ENCODE measurements around the gene USP19. TPM values are rescaled to one million over a fixed set of nuclear protein-coding genes. Genes with fewer than 3 reads are reported as not detected.

The USP19 gene
- total RNA-seq, 2 donors from 2014 or later = 61.5 to 63.2 TPM

DNA sequence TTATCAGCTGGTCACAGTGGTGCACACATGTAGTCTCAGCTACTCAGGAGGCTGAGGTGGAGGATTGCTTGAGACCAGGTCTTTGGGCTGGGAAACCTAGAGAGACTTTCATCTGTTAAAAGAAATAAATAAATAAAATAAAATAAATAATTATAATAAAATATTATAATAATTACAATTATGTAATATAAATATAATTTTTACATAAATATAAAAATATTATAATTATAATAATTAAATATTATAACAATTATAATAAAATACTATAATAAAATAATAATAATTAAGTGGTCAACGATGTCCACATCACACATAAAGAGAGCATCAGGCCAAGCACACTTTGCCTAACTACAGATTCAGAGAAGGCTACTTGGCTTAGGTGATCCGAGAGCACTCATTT, 41.4 kb downstream of the USP19 start:
- H3K4me1 Mint-ChIP-seq = no peaks in the 10 kb centered on the region
- H3K9me3 ChIP-seq (ENCODE audit: control insufficient read depth, low read length) = no peaks in the 10 kb centered on the region

DNA sequence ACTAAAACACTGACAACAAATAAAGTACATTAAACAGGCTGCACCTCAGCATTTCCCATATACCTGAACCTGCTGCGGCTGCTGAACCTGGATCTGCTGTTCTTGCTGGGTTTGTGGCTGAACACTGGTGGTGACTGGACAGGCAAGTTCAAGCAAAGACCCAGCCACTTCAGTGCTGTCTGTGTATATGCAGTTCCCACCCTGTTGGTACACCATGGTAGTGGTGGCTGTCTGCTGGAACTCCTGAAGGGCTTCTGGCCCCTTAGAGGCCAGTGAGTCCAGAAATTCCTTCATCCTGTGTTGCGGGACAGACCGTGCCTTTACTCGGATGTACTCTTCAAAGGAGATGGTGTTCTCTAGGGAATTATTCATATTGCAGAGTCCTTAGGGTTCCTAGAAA, 44.0 kb downstream of the USP19 start:
- H3K9me3 Mint-ChIP-seq = no peaks in the 10 kb centered on the region
- H3K36me3 Mint-ChIP-seq (ENCODE audit: low read depth) = peaks cover 64% of the 10 kb centered on the region

More for the DNA sequence above, 41.4 kb downstream of the USP19 start:
- Mint-ChIP-seq H3K36me3 (ENCODE audit: low read depth) (peaks cover 41% of the 10 kb centered on the region), H3K27ac (no peak overlapping the region), H3K4me3 (no peak overlapping the region), H3K27me3 (ENCODE audit: insufficient read depth) (no peaks in the 10 kb centered on the region), H3K9me3 (no peaks in the 10 kb centered on the region)
- Histone ChIP-seq H3K4me1 (ENCODE audit: control insufficient read depth, insufficient read depth, low read length) (no peaks in the 10 kb centered on the region), H3K9ac (ENCODE audit: extremely low read depth, low read length, poor library complexity, severe bottlenecking) (no peak overlapping the region), H3K27me3 (ENCODE audit: control insufficient read depth, insufficient read depth, low read length, poor library complexity, severe bottlenecking) (no peaks in the 10 kb centered on the region), H3K36me3 (ENCODE audit: control insufficient read depth, insufficient read depth, low read length) (peaks cover 56% of the 10 kb centered on the region), H3K27ac (ENCODE audit: low read depth, low read length) (no peak overlapping the region), H3K4me3 (ENCODE audit: low read length) (no peak overlapping the region)
- no peak for DNase-seq
- TF ChIP-seq, protein P1, sequence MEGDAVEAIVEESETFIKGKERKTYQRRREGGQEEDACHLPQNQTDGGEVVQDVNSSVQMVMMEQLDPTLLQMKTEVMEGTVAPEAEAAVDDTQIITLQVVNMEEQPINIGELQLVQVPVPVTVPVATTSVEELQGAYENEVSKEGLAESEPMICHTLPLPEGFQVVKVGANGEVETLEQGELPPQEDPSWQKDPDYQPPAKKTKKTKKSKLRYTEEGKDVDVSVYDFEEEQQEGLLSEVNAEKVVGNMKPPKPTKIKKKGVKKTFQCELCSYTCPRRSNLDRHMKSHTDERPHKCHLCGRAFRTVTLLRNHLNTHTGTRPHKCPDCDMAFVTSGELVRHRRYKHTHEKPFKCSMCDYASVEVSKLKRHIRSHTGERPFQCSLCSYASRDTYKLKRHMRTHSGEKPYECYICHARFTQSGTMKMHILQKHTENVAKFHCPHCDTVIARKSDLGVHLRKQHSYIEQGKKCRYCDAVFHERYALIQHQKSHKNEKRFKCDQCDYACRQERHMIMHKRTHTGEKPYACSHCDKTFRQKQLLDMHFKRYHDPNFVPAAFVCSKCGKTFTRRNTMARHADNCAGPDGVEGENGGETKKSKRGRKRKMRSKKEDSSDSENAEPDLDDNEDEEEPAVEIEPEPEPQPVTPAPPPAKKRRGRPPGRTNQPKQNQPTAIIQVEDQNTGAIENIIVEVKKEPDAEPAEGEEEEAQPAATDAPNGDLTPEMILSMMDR (conservative IDR thresholded peaks at IDR 0.05) = no peak
- WGBS, 2 experiments (ENCODE audit: insufficient coverage in 1 of 2, insufficient read length in 1 of 2) = 99 to 100% methylated on average over 2 of the region's 2 CpGs

DNA sequence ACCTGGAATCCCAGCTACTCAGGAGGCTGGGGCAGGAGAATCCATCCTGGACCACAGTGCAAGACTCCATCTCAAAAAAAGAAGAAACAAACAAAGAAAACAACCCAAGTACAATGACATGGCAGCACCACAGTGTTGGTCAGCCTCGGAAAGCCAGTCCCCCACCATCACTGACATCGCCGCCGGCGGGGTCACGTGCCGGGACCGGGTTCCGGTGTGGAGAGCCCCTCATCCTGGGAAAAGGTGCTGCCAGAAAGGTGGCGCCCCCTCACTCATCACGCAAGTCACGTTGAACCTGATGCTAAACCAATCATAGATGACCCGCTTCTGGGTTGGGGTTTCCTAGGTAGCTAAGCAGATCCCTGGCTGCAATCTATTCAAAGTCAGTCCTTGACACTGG, 44.5 kb downstream of the USP19 start:
- no peak overlapping the region for H3K4me3 ChIP-seq (ENCODE audit: low read length)
- peaks cover 69% of the 10 kb centered on the region for H3K36me3 Mint-ChIP-seq (ENCODE audit: low read depth)
- H3K27me3 Mint-ChIP-seq (ENCODE audit: insufficient read depth) = no peaks in the 10 kb centered on the region
- no peaks in the 10 kb centered on the region for H3K9me3 ChIP-seq (ENCODE audit: control insufficient read depth, low read length)
- no peaks in the 10 kb centered on the region for H3K27me3 ChIP-seq (ENCODE audit: control insufficient read depth, insufficient read depth, low read length, poor library complexity, severe bottlenecking)
- no peaks in the 10 kb centered on the region for H3K4me1 ChIP-seq (ENCODE audit: control insufficient read depth, insufficient read depth, low read length)
- no peak overlapping the region for H3K27ac ChIP-seq (ENCODE audit: low read depth, low read length)
- no peaks in the 10 kb centered on the region for H3K9me3 Mint-ChIP-seq
- no peak overlapping the region for H3K9ac ChIP-seq (ENCODE audit: extremely low read depth, low read length, poor library complexity, severe bottlenecking)
- TF ChIP-seq, protein P1 (conservative IDR thresholded peaks at IDR 0.05) = no peak
- no peak overlapping the region for H3K4me3 Mint-ChIP-seq
- DNase-seq = no peak
- 95 to 97% methylated on average over 12 to 13 of the region's 13 CpGs for WGBS, 2 experiments (ENCODE audit: insufficient coverage in 1 of 2, insufficient read length in 1 of 2)
- no peaks in the 10 kb centered on the region for H3K4me1 Mint-ChIP-seq
- H3K36me3 ChIP-seq (ENCODE audit: control insufficient read depth, insufficient read depth, low read length) = peaks cover 81% of the 10 kb centered on the region
- no peak overlapping the region for H3K27ac Mint-ChIP-seq

More for the DNA sequence above, 44.0 kb downstream of the USP19 start:
- Mint-ChIP-seq H3K4me1 (no peaks in the 10 kb centered on the region), H3K27ac (no peak overlapping the region), H3K4me3 (no peak overlapping the region), H3K27me3 (ENCODE audit: insufficient read depth) (no peaks in the 10 kb centered on the region)
- Histone ChIP-seq H3K27me3 (ENCODE audit: control insufficient read depth, insufficient read depth, low read length, poor library complexity, severe bottlenecking) (no peaks in the 10 kb centered on the region), H3K4me3 (ENCODE audit: low read length) (no peak overlapping the region), H3K27ac (ENCODE audit: low read depth, low read length) (no peak overlapping the region), H3K9ac (ENCODE audit: extremely low read depth, low read length, poor library complexity, severe bottlenecking) (no peak overlapping the region), H3K4me1 (ENCODE audit: control insufficient read depth, insufficient read depth, low read length) (no peaks in the 10 kb centered on the region), H3K36me3 (ENCODE audit: control insufficient read depth, insufficient read depth, low read length) (peaks cover 76% of the 10 kb centered on the region), H3K9me3 (ENCODE audit: control insufficient read depth, low read length) (no peaks in the 10 kb centered on the region)
- 96% methylated on average over 4 of the region's 4 CpGs; no CpG with 5 or more reads in 1 of the 2 experiments for WGBS, 2 experiments (ENCODE audit: insufficient coverage in 1 of 2, insufficient read length in 1 of 2)
- TF ChIP-seq, protein P1 (conservative IDR thresholded peaks at IDR 0.05) = no peak
- DNase-seq = no peak

Small RNAs within 50 kb of the gene (microRNA-seq; reads per million reads assigned to microRNA genes)
- gene MIR6890 (ENCODE audit: borderline microRNAs expressed) = not detected

Other genes starting within 250 kb of the USP19 start
- 1 to 10 TPM; 5.0 to 6.7 TPM for gene SLC25A20, start 221.9 kb downstream of the USP19 start, total RNA-seq
- gene ARIH2, start 202.0 kb downstream of the USP19 start, total RNA-seq = 100 to 1,000 TPM in 1 of 2 donors, 10 to 100 TPM in 1; 86.6 to 113 TPM
- 10 to 100 TPM; 12.4 to 17.6 TPM for gene P4HTM, start 130.6 kb downstream of the USP19 start, total RNA-seq
- 100 to 1,000 TPM; 106 to 166 TPM for gene WDR6, start 113.4 kb downstream of the USP19 start, total RNA-seq
- 10 to 100 TPM; 40.8 to 41.9 TPM for gene DALRD3, start 102.2 kb downstream of the USP19 start, total RNA-seq
- gene NDUFAF3, start 98.7 kb downstream of the USP19 start, total RNA-seq = 10 to 100 TPM; 32.9 to 39.1 TPM
- 100 to 1,000 TPM; 180 to 195 TPM for gene IMPDH2, start 91.4 kb downstream of the USP19 start, total RNA-seq
- gene QRICH1, start 26.8 kb downstream of the USP19 start, total RNA-seq = 100 to 1,000 TPM; 127 to 155 TPM
- 100 to 1,000 TPM; 314 to 358 TPM for gene QARS1, start 16.1 kb downstream of the USP19 start, total RNA-seq
- 10 to 100 TPM; 83.6 to 97.8 TPM for gene LAMB2, start 12.2 kb upstream of the USP19 start, total RNA-seq
- gene CCDC71, start 45.5 kb upstream of the USP19 start, total RNA-seq = 10 to 100 TPM; 23.4 to 25.7 TPM
- gene KLHDC8B, start 50.8 kb upstream of the USP19 start, total RNA-seq = 10 to 100 TPM; 33.5 to 36.1 TPM
- gene C3orf62, start 156.4 kb upstream of the USP19 start, total RNA-seq = 1 to 10 TPM; 3.6 to 4.8 TPM
- 10 to 100 TPM; 48.3 to 48.9 TPM for gene USP4, start 219.2 kb upstream of the USP19 start, total RNA-seq
- 100 to 1,000 TPM; 178 to 195 TPM for gene GPX1, start 237.5 kb upstream of the USP19 start, total RNA-seq